ENCODE measurements around the gene MMP25.

Gene MMP25

GRCh38 chr16:3099395-3099731 lies 53.0 kb downstream of the MMP25 start:
- DNase-seq (ENCODE audit: low read depth): no peak
- TF ChIP-seq CTCF (IDR thresholded peaks at IDR 0.05; ENCODE audit: insufficient read depth, low read depth, low read length, missing control alignments): no peak
- no peak overlapping the region for H3K4me3 ChIP-seq (ENCODE audit: low read depth, low read length)

DNA sequence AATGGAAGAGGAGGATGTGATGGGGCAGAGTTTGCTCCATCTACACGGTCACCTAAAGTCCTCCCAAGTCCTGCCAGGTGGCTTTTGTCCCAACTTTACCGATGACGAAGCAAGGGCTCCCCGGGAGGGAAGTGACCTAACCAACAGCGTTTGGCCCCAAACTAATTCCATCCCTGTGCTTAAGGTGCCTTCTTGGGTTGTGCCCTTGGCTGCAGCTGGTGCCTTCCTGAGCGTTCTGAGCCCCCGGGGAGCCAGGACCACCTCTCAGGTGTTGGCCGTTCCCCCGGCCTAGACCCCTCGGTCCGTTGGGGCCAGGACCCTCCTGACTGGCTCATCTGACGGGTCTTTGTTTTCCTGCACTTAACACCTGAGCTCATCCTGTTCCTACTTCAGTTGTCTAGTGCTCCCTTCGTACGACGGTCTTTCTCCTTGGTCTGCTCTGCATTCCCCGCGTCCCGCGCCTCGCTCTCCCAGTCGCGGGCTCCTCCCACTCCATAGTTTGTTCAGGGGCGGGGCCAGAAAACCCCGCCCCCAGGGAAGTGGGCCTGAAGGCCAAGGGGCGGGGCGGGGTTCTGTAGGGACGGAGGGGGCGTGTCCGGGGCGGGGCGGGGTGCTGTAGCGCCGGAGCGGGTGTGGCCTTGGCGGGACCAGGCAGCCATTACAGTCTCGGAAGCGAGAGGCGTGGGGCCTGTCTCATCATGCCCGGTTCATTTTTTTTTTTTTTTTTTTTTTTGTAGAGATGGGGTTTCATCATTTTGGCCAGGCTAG lies 53.6 kb downstream of the MMP25 start:
- peak; percentile 96 for DNase-seq (ENCODE audit: low read depth)
- peak overlapping the region; percentile 28 for H3K4me3 ChIP-seq (ENCODE audit: low read depth, low read length)

GRCh38 chr16:3101018-3101840 lies 54.9 kb downstream of the MMP25 start:
- H3K4me3 ChIP-seq (ENCODE audit: low read depth, low read length): no peak overlapping the region
- DNase-seq (ENCODE audit: low read depth): peak; percentile 53

More for the DNA sequence above, 53.6 kb downstream of the MMP25 start:
- no peak for TF ChIP-seq CTCF (IDR thresholded peaks at IDR 0.05; ENCODE audit: insufficient read depth, low read depth, low read length, missing control alignments)

GRCh38 chr16:3101841-3102470 lies 55.6 kb downstream of the MMP25 start:
- no peak for TF ChIP-seq CTCF (IDR thresholded peaks at IDR 0.05; ENCODE audit: insufficient read depth, low read depth, low read length, missing control alignments)
- no peak overlapping the region for H3K4me3 ChIP-seq (ENCODE audit: low read depth, low read length)
- DNase-seq (ENCODE audit: low read depth): no peak

More at GRCh38 chr16:3101018-3101840, 54.9 kb downstream of the MMP25 start:
- TF ChIP-seq CTCF (IDR thresholded peaks at IDR 0.05; ENCODE audit: insufficient read depth, low read depth, low read length, missing control alignments): peak; percentile 60

GRCh38 chr16:3106205-3106928 lies 60.0 kb downstream of the MMP25 start:
- TF ChIP-seq CTCF (IDR thresholded peaks at IDR 0.05; ENCODE audit: insufficient read depth, low read depth, low read length, missing control alignments): no peak
- peak; percentile 97 for DNase-seq (ENCODE audit: low read depth)
- peak overlapping the region; percentile 80 for H3K4me3 ChIP-seq (ENCODE audit: low read depth, low read length)

Measured in GM12865 (cell line).